Thymus (tissue), 11 donors: ENCODE results near the gene ITGA7. TPM values are rescaled to one million over a fixed set of nuclear protein-coding genes. Genes with fewer than 3 reads are reported as not detected.

Experiments
- DNase-seq, 9 donors: peaks; one replicate each; pipeline ENCODE4 v3.0.0-alpha.2; 2013; ENCODE audit warnings: low spot score in 9 of 9, low read depth in 6 of 9, missing footprints in 1 of 9
- H3K27ac ChIP-seq, 2 donors: one replicate each; pipeline ENCODE4 v1.5.1; 2013; ENCODE audit warnings: control low read depth in 1 of 2, low read depth in 1 of 2, low read length in 1 of 2, mild to moderate bottlenecking in 1 of 2, moderate library complexity in 1 of 2
- H3K27me3 ChIP-seq, 2 donors: one replicate each; pipeline ENCODE4 v1.5.1; 2013; ENCODE audit warnings: low read length in 1 of 2; ENCODE audit not compliant: control insufficient read depth in 2 of 2, insufficient read depth in 1 of 2
- H3K36me3 ChIP-seq, 2 donors: one replicate each; pipeline ENCODE4 v1.5.1; 2013; ENCODE audit warnings: low read length in 1 of 2, mild to moderate bottlenecking in 1 of 2, moderate library complexity in 1 of 2; ENCODE audit not compliant: control insufficient read depth in 2 of 2, insufficient read depth in 2 of 2
- H3K4me1 ChIP-seq, 2 donors: one replicate each; pipeline ENCODE4 v1.5.1; 2013; ENCODE audit warnings: low read length in 2 of 2; ENCODE audit not compliant: control insufficient read depth in 2 of 2, insufficient read depth in 2 of 2
- H3K4me3 ChIP-seq, 2 donors: one replicate each; pipeline ENCODE4 v1.5.1; 2013; ENCODE audit warnings: low read length in 2 of 2, control low read depth in 1 of 2, mild to moderate bottlenecking in 1 of 2
- H3K9me3 ChIP-seq, 2 donors: one replicate each; pipeline ENCODE4 v1.5.1; 2013; ENCODE audit warnings: low read length in 1 of 2, mild to moderate bottlenecking in 1 of 2; ENCODE audit not compliant: control insufficient read depth in 2 of 2, insufficient read depth in 1 of 2
- WGBS: extraction: QIAGEN DNeasy Blood & Tissue Kit; methylation state at CpG from one replicate; pipeline ENCODE4 v1.1.7; 2013; 5-methylcytosine and 5-hydroxymethylcytosine counted together
- polyA plus RNA-seq: library from polyadenylated mRNA; stranded (reverse); fragments of 200-250 nt; gene quantifications from one replicate; pipeline ENCODE4 v1.2.3, GENCODE V29; 2013
- total RNA-seq: library from RNA; stranded (reverse); fragments of 120-200 nt; gene quantifications from one replicate; pipeline ENCODE4 v1.2.4, GENCODE V29; 2013
- donor health status: healthy.

The ITGA7 gene
- total and polyA plus RNA-seq, 2 donors, result 2.8 to 18.7 TPM

GRCh38 chr12:55720894-55721444 lies 13.3 kb upstream of the ITGA7 start:
- Histone ChIP-seq H3K4me1 (peaks cover 11 to 43% of the 10 kb centered on the region in 2 donors), H3K4me3 (no peak overlapping the region), H3K9me3 (peaks cover 0 to 6% of the 10 kb centered on the region in 2 donors), H3K27me3 (no peaks in the 10 kb centered on the region), H3K36me3 (peaks cover 30 to 42% of the 10 kb centered on the region in 2 donors), H3K27ac (no peak overlapping the region)
- WGBS, result 96% methylated on average over 9 of the region's 9 CpGs
- DNase-seq, result no peak

GRCh38 chr12:55720071-55720564 lies 12.4 kb upstream of the ITGA7 start, which contains the start of gene RDH5:
RDH5 (plus strand) TSS chr12:55720393; CDS start chr12:55721185, 792 bp downstream.
- Histone ChIP-seq H3K9me3 (peaks cover 0 to 6% of the 10 kb centered on the region in 2 donors), H3K27me3 (no peaks in the 10 kb centered on the region), H3K4me3 (no peak within 1 kb of the TSS), H3K36me3 (peaks cover 30 to 42% of the 10 kb centered on the region in 2 donors), H3K4me1 (peaks cover 16 to 47% of the 10 kb centered on the region in 2 donors), H3K27ac (no peak within 1 kb of the TSS)
- no peak for DNase-seq
- WGBS, result 89% methylated on average over 6 of the region's 6 CpGs

- Histone ChIP-seq H3K27me3 (no peaks in the 10 kb centered on the region), H3K4me1 (peaks cover 16 to 40% of the 10 kb centered on the region in 2 donors), H3K36me3 (peaks cover 25 to 40% of the 10 kb centered on the region in 2 donors), H3K9me3 (peaks cover 0 to 6% of the 10 kb centered on the region in 2 donors), H3K27ac (no peak overlapping the region), H3K4me3 (no peak overlapping the region)
- DNase-seq, result no peak
- 96% methylated on average over 7 of the region's 7 CpGs for WGBS
These were observed 11.7 kb upstream of the ITGA7 start for GRCh38 chr12:55719371-55719770.

- H3K4me3 ChIP-seq, result no peak overlapping the region
- peaks cover 0 to under 1% of the 10 kb centered on the region in 2 donors for H3K9me3 ChIP-seq
- 96% methylated on average over 4 of the region's 4 CpGs for WGBS
- no peak for DNase-seq
- peaks cover 18 to 34% of the 10 kb centered on the region in 2 donors for H3K36me3 ChIP-seq
- peaks cover 16 to 37% of the 10 kb centered on the region in 2 donors for H3K4me1 ChIP-seq
- no peaks in the 10 kb centered on the region for H3K27me3 ChIP-seq
- no peak overlapping the region for H3K27ac ChIP-seq
These were observed 11.0 kb upstream of the ITGA7 start for GRCh38 chr12:55718624-55719275.

GRCh38 chr12:55718015-55718414 lies 10.3 kb upstream of the ITGA7 start:
- peaks cover 15 to 32% of the 10 kb centered on the region in 2 donors for H3K36me3 ChIP-seq
- H3K27me3 ChIP-seq, result peaks cover 0 to 3% of the 10 kb centered on the region in 2 donors
- WGBS, result 91% methylated on average over 4 of the region's 4 CpGs
- no peak for DNase-seq
- H3K4me1 ChIP-seq, result peaks cover 16 to 37% of the 10 kb centered on the region in 2 donors
- no peaks in the 10 kb centered on the region for H3K9me3 ChIP-seq
- no peak overlapping the region for H3K4me3 ChIP-seq
- H3K27ac ChIP-seq, result no peak overlapping the region

- no peak for DNase-seq
- 61% methylated on average over 8 of the region's 8 CpGs for WGBS
- no peaks in the 10 kb centered on the region for H3K9me3 ChIP-seq
- peak overlapping the region; percentile 89 to 96 for H3K4me3 ChIP-seq
- H3K36me3 ChIP-seq, result peaks cover 15 to 32% of the 10 kb centered on the region in 2 donors
- H3K4me1 ChIP-seq, result peaks cover 16 to 37% of the 10 kb centered on the region in 2 donors
- H3K27ac ChIP-seq, result peak overlapping the region in 1 of 2 donors; percentile 39
- peaks cover 0 to 9% of the 10 kb centered on the region in 2 donors for H3K27me3 ChIP-seq
These were observed 9.6 kb upstream of the ITGA7 start for GRCh38 chr12:55717011-55718007.

GRCh38 chr12:55716582-55716957 lies 8.9 kb upstream of the ITGA7 start:
- WGBS, result 4% methylated on average over 13 of the region's 13 CpGs
- peaks cover 15 to 29% of the 10 kb centered on the region in 2 donors for H3K36me3 ChIP-seq
- H3K27me3 ChIP-seq, result peaks cover 0 to 16% of the 10 kb centered on the region in 2 donors
- H3K4me1 ChIP-seq, result peaks cover 16 to 37% of the 10 kb centered on the region in 2 donors
- DNase-seq, result no peak
- H3K27ac ChIP-seq, result peak overlapping the region; percentile 56 to 87
- peak overlapping the region; percentile 89 to 96 for H3K4me3 ChIP-seq
- H3K9me3 ChIP-seq, result no peaks in the 10 kb centered on the region

- peak within 1 kb of the TSS; percentile 89 to 96 for H3K4me3 ChIP-seq
- peaks cover 15 to 24% of the 10 kb centered on the region in 2 donors for H3K36me3 ChIP-seq
- under 1% methylated on average over 42 of the region's 42 CpGs for WGBS
- no peaks in the 10 kb centered on the region for H3K9me3 ChIP-seq
- peak within 1 kb of the TSS; percentile 87 to 92 for H3K27ac ChIP-seq
- peaks cover 0 to 20% of the 10 kb centered on the region in 2 donors for H3K27me3 ChIP-seq
- peak; percentile 82 to 100 (median 98) for DNase-seq
- peaks cover 16 to 37% of the 10 kb centered on the region in 2 donors for H3K4me1 ChIP-seq
These were observed 8.3 kb upstream of the ITGA7 start, which contains the start of gene BLOC1S1 for GRCh38 chr12:55715833-55716581. BLOC1S1 (plus strand) TSS chr12:55716046; CDS start chr12:55716052, 6 bp downstream.
